GM18502 (cell line): ENCODE measurements around the gene COG7.
"Not testable (repeated sequence)": the region's sequence is repeated elsewhere in the genome, so short reads cannot be mapped to it uniquely, and the experiment has no call there.

Experiments used
- ATAC-seq: cut with Tn5 transposase; IDR thresholded peaks from one replicate; pipeline ENCODE4 v1.9.1; 2021; ENCODE audit warnings: mild to moderate bottlenecking; ENCODE audit not compliant: unreplicated experiment, poor library complexity

Gene COG7

GRCh38 chr16:23389201-23389600, 63.8 kb downstream of the COG7 start:
- ATAC-seq, result no peak

- no peak for ATAC-seq
These were observed 64.2 kb downstream of the COG7 start for GRCh38 chr16:23388786-23389185.

DNA sequence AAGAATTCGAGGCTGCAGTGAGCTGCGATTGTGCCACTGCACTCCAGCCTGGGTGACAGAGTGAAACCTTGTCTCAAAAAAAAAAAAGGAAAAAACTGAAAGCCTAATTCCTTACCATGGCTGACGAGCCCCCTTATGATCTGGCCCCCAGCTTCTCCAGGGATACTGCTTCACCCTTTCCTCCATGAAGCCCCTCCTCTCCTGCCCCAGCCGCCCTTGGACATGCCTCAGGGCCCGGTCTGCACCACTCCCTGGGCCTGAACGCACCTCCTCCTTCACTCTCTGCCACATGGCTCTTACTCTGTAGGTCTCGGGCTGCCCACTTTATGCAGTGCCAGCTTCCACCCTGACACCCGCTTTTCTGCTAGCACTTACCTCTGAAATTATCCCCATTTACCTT, 65.3 kb downstream of the COG7 start:
- no peak for ATAC-seq

GRCh38 chr16:23385441-23385840, 67.5 kb downstream of the COG7 start:
- no peak for ATAC-seq

DNA sequence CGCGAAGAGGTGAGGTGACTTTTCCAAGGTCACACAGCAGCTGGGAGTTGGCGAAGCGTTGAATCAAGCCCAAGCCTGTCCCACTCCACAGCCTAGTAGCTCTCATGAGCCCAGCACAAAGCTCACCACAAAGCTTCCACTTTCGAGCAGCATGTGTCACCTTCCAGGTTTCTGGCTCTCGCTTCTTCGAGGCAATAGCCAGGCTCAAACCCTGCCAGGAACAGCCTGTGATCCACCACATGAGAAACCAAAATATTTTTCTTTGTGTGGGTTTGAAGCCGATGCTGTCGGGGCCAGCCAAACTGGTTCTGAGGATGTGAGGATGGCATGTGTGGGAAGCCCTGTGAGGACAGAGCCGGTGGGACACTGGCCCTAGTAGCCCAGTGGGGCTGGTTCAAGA, 68.1 kb downstream of the COG7 start:
- ATAC-seq, result no peak

GRCh38 chr16:23383881-23384280, 69.1 kb downstream of the COG7 start:
- ATAC-seq, result no peak

- ATAC-seq, result no peak
These were observed 70.7 kb downstream of the COG7 start for GRCh38 chr16:23382279-23382678.

DNA sequence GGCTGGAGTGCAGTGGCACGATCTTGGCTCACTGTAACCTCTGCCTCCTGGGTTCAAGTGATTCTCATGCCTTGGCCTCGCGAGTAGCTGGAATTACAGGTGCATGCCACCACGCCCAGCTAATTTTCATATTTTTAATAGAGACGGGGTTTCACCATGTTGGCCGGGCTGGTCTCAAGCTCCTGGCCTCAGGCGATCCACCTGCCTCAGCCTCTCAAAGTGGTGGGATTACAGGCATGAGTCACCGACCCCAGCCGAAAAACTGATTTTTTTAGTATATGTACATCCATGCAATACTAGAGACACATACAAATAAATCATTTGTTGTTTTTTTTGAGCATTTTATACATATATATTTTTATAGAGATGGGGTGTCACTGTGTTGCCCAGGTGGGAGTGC, 71.3 kb downstream of the COG7 start:
- ATAC-seq, result not testable (repeated sequence)

DNA sequence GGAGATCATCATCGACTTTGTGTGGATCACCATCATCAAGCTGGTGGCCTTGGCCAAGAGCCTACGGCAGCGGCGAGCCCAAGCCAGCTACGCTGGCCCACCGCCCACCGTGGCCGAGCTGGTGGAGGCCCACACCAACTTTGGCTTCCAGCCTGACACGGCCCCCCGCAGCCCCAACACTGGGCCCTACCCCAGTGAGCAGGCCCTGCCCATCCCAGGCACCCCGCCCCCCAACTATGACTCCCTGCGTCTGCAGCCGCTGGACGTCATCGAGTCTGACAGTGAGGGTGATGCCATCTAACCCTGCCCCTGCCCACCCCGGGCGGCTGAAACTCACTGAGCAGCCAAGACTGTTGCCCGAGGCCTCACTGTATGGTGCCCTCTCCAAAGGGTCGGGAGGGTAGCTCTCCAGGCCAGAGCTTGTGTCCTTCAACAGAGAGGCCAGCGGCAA, 72.5 kb downstream of the COG7 start:
- ATAC-seq, result no peak

- ATAC-seq, result no peak
These were observed 73.3 kb downstream of the COG7 start for GRCh38 chr16:23379707-23380106.

- no peak for ATAC-seq
These were observed 74.1 kb downstream of the COG7 start for GRCh38 chr16:23378921-23379320.

GRCh38 chr16:23378256-23378655, 74.7 kb downstream of the COG7 start:
- no peak for ATAC-seq

- ATAC-seq, result no peak
These were observed 75.7 kb downstream of the COG7 start for GRCh38 chr16:23377071-23377931.

- no peak for ATAC-seq
These were observed 77.3 kb downstream of the COG7 start for GRCh38 chr16:23375643-23376042.

DNA sequence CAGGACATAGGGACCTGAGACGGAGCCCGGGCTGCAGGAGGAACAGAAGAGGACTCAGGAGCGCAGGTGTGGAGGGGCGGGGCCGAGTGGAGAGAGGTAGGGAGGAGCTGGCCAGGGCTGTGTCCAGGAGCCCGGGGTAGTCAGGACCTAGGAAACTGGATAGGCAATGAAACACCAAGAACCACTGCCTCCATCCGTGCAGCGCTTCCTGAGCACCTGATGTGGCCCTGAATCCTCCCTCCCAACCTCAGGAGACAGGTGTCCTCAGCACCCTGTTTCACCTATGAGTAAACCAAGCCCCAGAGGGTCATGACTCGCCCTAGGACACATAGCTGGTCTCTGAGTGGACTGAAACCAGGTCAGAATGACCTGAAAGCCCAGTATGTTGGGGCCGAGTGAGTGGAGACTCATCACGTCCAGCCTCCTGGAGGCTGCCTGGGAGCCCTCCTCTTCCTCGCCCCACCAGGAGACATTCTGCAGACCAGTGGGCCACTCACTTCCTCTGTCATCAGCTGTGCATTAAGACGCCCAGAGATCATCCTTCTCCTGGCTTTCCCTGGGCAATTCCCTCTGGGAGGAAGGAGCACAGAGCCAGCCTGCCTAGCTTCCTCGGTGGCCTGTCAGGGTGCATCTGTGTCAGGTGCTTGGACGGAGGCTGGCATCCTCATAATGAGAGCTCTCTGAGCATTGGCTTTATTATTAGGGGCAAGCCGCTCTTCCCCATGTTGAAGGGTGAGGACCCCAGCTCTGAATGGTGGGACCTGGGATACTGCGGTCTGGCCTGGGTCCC, 78.1 kb downstream of the COG7 start:
- no peak for ATAC-seq

DNA sequence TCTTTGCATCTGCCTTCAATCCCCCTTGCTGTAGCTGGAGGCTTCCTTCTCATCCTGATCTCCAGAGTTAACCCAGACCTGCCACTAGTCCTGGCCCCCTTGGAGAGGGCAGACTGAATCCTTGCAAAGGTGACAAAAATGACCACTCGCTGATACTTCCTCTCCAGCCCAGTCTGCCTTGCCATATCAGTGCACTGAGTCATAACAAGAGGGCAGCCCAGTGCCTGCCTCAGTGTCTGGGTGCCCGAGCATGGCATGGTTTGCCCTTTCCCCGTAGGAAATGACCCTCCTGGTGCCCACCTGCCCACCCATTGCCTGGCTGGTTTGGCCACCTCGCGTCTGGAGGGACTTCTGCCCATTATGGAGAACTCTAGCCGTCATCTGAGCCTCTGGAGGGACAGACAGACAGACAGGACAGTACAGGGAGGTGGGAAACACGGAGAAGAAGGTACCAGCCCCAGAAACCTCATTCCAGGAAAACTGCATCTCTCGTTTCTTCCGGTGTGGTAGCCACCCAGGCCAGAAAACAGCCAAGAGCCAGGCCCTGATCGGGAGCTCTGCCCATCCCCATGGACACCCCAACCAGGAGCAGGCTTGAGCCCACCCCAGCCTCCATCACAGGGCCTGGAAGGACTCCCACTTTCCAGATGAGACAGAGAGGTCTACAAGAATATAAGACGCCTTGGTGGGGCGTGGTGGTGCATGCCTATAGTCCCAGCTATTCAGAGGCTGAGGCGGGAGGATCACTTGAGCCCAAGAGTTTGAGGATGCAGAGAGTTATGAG, 79.4 kb downstream of the COG7 start:
- no peak for ATAC-seq

- no peak for ATAC-seq
These were observed 81.6 kb downstream of the COG7 start for GRCh38 chr16:23371368-23371767.

DNA sequence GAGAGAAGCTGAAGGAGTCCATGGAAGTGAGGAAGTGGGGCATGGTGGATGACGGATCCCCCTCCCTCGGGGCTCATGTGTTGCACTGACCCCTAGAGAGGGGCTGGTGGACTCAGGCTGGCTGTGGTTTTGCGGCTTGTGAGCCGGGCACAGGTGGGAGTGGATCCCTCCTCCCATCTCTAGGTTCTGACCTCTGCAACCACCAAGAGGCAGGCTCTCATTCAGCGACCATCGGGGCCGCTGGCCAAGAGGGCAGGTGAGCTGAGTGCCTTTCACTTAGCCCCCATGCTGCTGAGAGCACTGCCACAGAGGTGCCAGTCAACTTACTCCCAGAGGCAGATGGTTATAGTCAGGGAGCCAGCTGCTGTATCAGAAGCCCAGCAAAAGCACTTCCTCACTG, 83.6 kb downstream of the COG7 start:
- ATAC-seq, result no peak

- ATAC-seq, result no peak
These were observed 84.5 kb downstream of the COG7 start for GRCh38 chr16:23368469-23368868.

- ATAC-seq, result no peak
These were observed 85.0 kb downstream of the COG7 start for GRCh38 chr16:23367988-23368387.

DNA sequence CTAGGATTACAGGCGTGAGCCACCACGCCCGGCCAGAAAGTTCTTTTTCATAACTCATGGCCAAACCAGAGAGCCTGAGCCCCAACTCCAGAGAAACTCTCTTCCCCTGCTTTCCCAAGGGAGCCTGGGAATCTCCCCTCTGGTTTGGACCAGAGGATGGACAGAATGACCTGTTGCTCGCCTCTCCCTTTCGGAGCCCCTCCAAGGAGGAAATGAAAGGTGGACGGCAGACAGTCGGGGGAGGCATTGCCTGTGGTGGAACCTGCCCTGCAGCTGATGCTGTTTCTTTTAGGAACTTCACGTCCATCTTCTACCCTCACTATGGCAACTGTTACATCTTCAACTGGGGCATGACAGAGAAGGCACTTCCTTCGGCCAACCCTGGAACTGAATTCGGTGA, 85.4 kb downstream of the COG7 start:
- no peak for ATAC-seq
